GM18502 (cell line): ENCODE measurements around the gene KLF13.

ENCODE experiments used
- ATAC-seq: cut with Tn5 transposase; IDR thresholded peaks from one replicate; pipeline ENCODE4 v1.9.1; 2021; ENCODE audit warnings: mild to moderate bottlenecking; ENCODE audit not compliant: unreplicated experiment, poor library complexity

KLF13 gene

GRCh38 chr15:31376511-31376910, 49.9 kb downstream of the KLF13 start:
- no peak for ATAC-seq

- ATAC-seq = no peak
These were observed 50.4 kb downstream of the KLF13 start for GRCh38 chr15:31377030-31377429.

- ATAC-seq = no peak
These were observed 51.8 kb downstream of the KLF13 start for GRCh38 chr15:31378363-31378903.

- ATAC-seq = no peak
These were observed 52.4 kb downstream of the KLF13 start for GRCh38 chr15:31379042-31379441.

- ATAC-seq = no peak
These were observed 52.9 kb downstream of the KLF13 start for GRCh38 chr15:31379577-31379976.

GRCh38 chr15:31381801-31382712, 55.4 kb downstream of the KLF13 start:
- no peak for ATAC-seq

- ATAC-seq = no peak
These were observed 56.0 kb downstream of the KLF13 start for GRCh38 chr15:31382713-31383045.

- no peak for ATAC-seq
These were observed 56.5 kb downstream of the KLF13 start for GRCh38 chr15:31383139-31383538.

GRCh38 chr15:31384568-31384967, 57.9 kb downstream of the KLF13 start:
- no peak for ATAC-seq

- ATAC-seq = no peak
These were observed 59.1 kb downstream of the KLF13 start for GRCh38 chr15:31385736-31386135.

GRCh38 chr15:31387092-31387478, 60.5 kb downstream of the KLF13 start:
- ATAC-seq = no peak

- no peak for ATAC-seq
These were observed 61.0 kb downstream of the KLF13 start for GRCh38 chr15:31387479-31388118.

- no peak for ATAC-seq
These were observed 62.9 kb downstream of the KLF13 start for GRCh38 chr15:31389576-31389975.

GRCh38 chr15:31390029-31390428, 63.4 kb downstream of the KLF13 start:
- ATAC-seq = no peak

- no peak for ATAC-seq
These were observed 64.3 kb downstream of the KLF13 start for GRCh38 chr15:31390777-31391486.

GRCh38 chr15:31391687-31392671, 65.3 kb downstream of the KLF13 start:
- ATAC-seq = peak; percentile 91

- peak; percentile 36 for ATAC-seq
These were observed 66.2 kb downstream of the KLF13 start for GRCh38 chr15:31392761-31393401.

- ATAC-seq = no peak
These were observed 66.9 kb downstream of the KLF13 start for GRCh38 chr15:31393444-31394091.
